ENCODE results near the gene PSMB11.

GRCh38 chr14:23024612-23025075 lies 17.4 kb upstream of the PSMB11 start:
- no peak for TF ChIP-seq CTCF (conservative IDR thresholded peaks at IDR 0.05)
- TF ChIP-seq EZH2 (IDR thresholded peaks at IDR 0.05; ENCODE audit: low read depth) = no peak
